ENCODE measurements around the gene FBXW7.

The FBXW7 gene

GRCh38 chr4:152363904-152364303 lies 172.0 kb downstream of the FBXW7 start:
- no peak overlapping the region for H3K4me3 ChIP-seq (ENCODE audit: low read length)
- no peak for TF ChIP-seq CTCF (conservative IDR thresholded peaks at IDR 0.05; ENCODE audit: low read length)
- DNase-seq (ENCODE audit: low read depth), result no peak

- DNase-seq (ENCODE audit: low read depth), result peak; percentile 76
Observed at GRCh38 chr4:152363086-152363485, 172.8 kb downstream of the FBXW7 start.

GRCh38 chr4:152360045-152360410 lies 175.9 kb downstream of the FBXW7 start:
- TF ChIP-seq CTCF (conservative IDR thresholded peaks at IDR 0.05; ENCODE audit: low read length), result no peak
- H3K4me3 ChIP-seq (ENCODE audit: low read length), result no peak overlapping the region
- DNase-seq (ENCODE audit: low read depth), result peak; percentile 31

More at GRCh38 chr4:152363086-152363485, 172.8 kb downstream of the FBXW7 start:
- no peak for TF ChIP-seq CTCF (conservative IDR thresholded peaks at IDR 0.05; ENCODE audit: low read length)
- no peak overlapping the region for H3K4me3 ChIP-seq (ENCODE audit: low read length)

- DNase-seq (ENCODE audit: low read depth), result no peak
- no peak for TF ChIP-seq CTCF (conservative IDR thresholded peaks at IDR 0.05; ENCODE audit: low read length)
- H3K4me3 ChIP-seq (ENCODE audit: low read length), result no peak overlapping the region
Observed at GRCh38 chr4:152359208-152360044, 176.5 kb downstream of the FBXW7 start.

GRCh38 chr4:152357206-152357605 lies 178.7 kb downstream of the FBXW7 start:
- TF ChIP-seq CTCF (conservative IDR thresholded peaks at IDR 0.05; ENCODE audit: low read length), result no peak
- peak; percentile 50 for DNase-seq (ENCODE audit: low read depth)
- no peak overlapping the region for H3K4me3 ChIP-seq (ENCODE audit: low read length)

GRCh38 chr4:152356428-152357034 lies 179.4 kb downstream of the FBXW7 start:
- no peak for TF ChIP-seq CTCF (conservative IDR thresholded peaks at IDR 0.05; ENCODE audit: low read length)
- no peak overlapping the region for H3K4me3 ChIP-seq (ENCODE audit: low read length)
- DNase-seq (ENCODE audit: low read depth), result peak; percentile 65

- TF ChIP-seq CTCF (conservative IDR thresholded peaks at IDR 0.05; ENCODE audit: low read length), result no peak
- peak; percentile 98 for DNase-seq (ENCODE audit: low read depth)
Observed at GRCh38 chr4:152352622-152353116, 183.2 kb downstream of the FBXW7 start.

More at GRCh38 chr4:152352622-152353116, 183.2 kb downstream of the FBXW7 start:
- peak overlapping the region; percentile 69 for H3K4me3 ChIP-seq (ENCODE audit: low read length)
